ENCODE results near the gene SORCS2. TPM values are rescaled to one million over a fixed set of nuclear protein-coding genes. Genes with fewer than 3 reads are reported as not detected.
A peak's percentile ranks its signal among the peaks of the same experiment; 100 is the strongest.

SORCS2 gene
- total RNA-seq, 2 donors from 2014 or later = 0.05 to 0.07 TPM

- H3K27ac Mint-ChIP-seq = no peak overlapping the region
- no peaks in the 10 kb centered on the region for H3K9me3 Mint-ChIP-seq
- no peak for ATAC-seq (replicated peaks in 1 of 2)
- DNase-seq = no peak
- no peaks in the 10 kb centered on the region for H3K36me3 Mint-ChIP-seq (ENCODE audit: insufficient read depth in 2 of 2)
- H3K27me3 Mint-ChIP-seq (ENCODE audit: low read depth) = no peaks in the 10 kb centered on the region
- H3K4me1 Mint-ChIP-seq (ENCODE audit: low read depth) = no peaks in the 10 kb centered on the region
- H3K4me3 Mint-ChIP-seq = no peak overlapping the region
These were observed 81.5 kb downstream of the SORCS2 start for GRCh38 chr4:7273738-7274297.

- H3K27me3 Mint-ChIP-seq (ENCODE audit: low read depth) = no peaks in the 10 kb centered on the region
- H3K36me3 Mint-ChIP-seq (ENCODE audit: insufficient read depth in 2 of 2) = no peaks in the 10 kb centered on the region
- H3K9me3 Mint-ChIP-seq = no peaks in the 10 kb centered on the region
- H3K27ac Mint-ChIP-seq = no peak overlapping the region
- DNase-seq (no peak), ATAC-seq (replicated peaks in 1 of 2) (no peak)
- no peak overlapping the region for H3K4me3 Mint-ChIP-seq
- no peaks in the 10 kb centered on the region for H3K4me1 Mint-ChIP-seq (ENCODE audit: low read depth)
These were observed 82.7 kb downstream of the SORCS2 start for GRCh38 chr4:7275067-7275466.

DNA sequence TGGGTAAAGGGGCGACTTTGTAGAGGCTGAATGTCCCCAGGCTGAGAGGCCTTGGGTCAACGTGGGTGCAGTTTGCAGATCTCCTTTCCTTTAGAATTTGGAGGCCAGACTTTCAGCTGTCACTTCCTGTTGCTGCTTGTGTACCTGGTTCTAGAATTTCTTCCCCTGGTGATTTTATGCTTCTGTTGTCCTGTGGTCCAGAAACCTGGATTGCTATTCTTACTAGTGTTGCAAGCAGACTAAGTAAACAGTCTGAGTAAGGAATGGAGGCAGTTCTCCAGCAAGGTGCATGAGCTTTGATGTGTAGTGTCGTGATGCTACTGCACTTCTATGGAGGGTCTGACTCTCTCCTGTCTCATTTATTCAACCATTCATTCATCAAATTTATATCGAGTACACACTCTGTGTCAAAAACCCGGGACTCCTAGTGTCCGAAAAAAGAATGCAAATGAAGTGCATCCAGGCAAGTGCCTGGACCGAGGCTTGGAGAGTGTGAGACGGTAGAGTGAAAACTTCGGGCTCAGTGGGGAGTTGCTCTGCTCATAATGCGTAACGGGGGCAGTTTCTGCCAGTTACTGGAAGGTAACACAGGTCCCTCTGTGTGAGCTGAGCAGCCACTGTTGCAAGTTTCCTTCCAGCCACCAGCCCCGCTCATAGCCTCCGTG is 83.3 kb downstream of the SORCS2 start:
- Mint-ChIP-seq H3K36me3 (ENCODE audit: insufficient read depth in 2 of 2) (no peaks in the 10 kb centered on the region), H3K27ac (no peak overlapping the region), H3K9me3 (no peaks in the 10 kb centered on the region), H3K27me3 (ENCODE audit: low read depth) (no peaks in the 10 kb centered on the region), H3K4me3 (no peak overlapping the region), H3K4me1 (ENCODE audit: low read depth) (no peaks in the 10 kb centered on the region)
- ATAC-seq (replicated peaks in 1 of 2) = no peak
- no peak for DNase-seq

- DNase-seq = no peak
- H3K36me3 Mint-ChIP-seq (ENCODE audit: insufficient read depth in 2 of 2) = no peaks in the 10 kb centered on the region
These were observed 84.2 kb downstream of the SORCS2 start for GRCh38 chr4:7276515-7276914.

DNA sequence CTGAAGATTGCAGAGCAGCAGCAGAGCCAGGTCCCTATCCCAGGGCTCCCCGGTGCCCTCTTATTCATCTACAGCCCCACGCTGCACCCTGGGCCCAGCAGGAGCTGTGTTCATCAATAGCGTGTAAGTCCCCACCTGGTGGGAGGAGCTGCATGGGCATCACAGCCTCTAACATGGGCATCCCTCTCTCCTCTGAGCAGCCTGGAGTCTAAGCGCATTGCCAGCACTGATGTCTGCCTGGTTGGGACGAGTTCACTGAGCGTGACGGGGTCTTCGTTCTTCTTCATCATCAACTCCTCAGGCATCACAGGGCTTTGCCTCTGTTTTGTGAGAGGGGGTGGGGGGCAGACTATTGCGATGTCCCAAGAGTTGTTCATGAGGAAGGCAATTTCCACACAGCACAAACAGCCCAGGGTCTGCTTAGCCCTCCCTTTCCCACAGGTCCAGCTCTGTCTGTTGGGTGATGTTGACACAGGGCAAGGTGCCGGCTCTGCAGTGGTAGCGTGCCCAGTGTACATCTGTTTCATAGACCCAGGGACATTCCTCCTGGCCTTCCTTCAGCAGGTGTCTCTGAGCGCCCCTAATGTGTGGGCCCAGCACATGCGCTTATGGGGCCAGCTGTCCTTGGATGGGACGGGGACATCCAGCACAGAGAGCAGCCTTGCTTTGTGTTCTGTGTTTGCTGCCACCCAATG is 85.9 kb downstream of the SORCS2 start:
- Mint-ChIP-seq H3K4me1 (ENCODE audit: low read depth) (no peaks in the 10 kb centered on the region), H3K27me3 (ENCODE audit: low read depth) (peaks cover 9% of the 10 kb centered on the region)

More at GRCh38 chr4:7276515-7276914, 84.2 kb downstream of the SORCS2 start:
- H3K9me3 Mint-ChIP-seq = no peaks in the 10 kb centered on the region
- no peaks in the 10 kb centered on the region for H3K4me1 Mint-ChIP-seq (ENCODE audit: low read depth)
- no peaks in the 10 kb centered on the region for H3K27me3 Mint-ChIP-seq (ENCODE audit: low read depth)
- no peak overlapping the region for H3K27ac Mint-ChIP-seq
- ATAC-seq (replicated peaks in 1 of 2) = no peak
- H3K4me3 Mint-ChIP-seq = no peak overlapping the region

GRCh38 chr4:7278981-7279380 is 86.6 kb downstream of the SORCS2 start:
- no peak overlapping the region for H3K4me3 Mint-ChIP-seq
- no peak for DNase-seq
- peak overlapping the region; percentile 31 for H3K27ac Mint-ChIP-seq
- H3K27me3 Mint-ChIP-seq (ENCODE audit: low read depth) = peaks cover 9% of the 10 kb centered on the region
- H3K4me1 Mint-ChIP-seq (ENCODE audit: low read depth) = no peaks in the 10 kb centered on the region
- no peaks in the 10 kb centered on the region for H3K9me3 Mint-ChIP-seq
- no peak for ATAC-seq (replicated peaks in 1 of 2)
- H3K36me3 Mint-ChIP-seq (ENCODE audit: insufficient read depth in 2 of 2) = no peaks in the 10 kb centered on the region

More for the DNA sequence above, 85.9 kb downstream of the SORCS2 start:
- Mint-ChIP-seq H3K9me3 (no peaks in the 10 kb centered on the region), H3K36me3 (ENCODE audit: insufficient read depth in 2 of 2) (no peaks in the 10 kb centered on the region), H3K4me3 (no peak overlapping the region), H3K27ac (no peak overlapping the region)
- ATAC-seq (replicated peaks in 1 of 2) = no peak
- DNase-seq = no peak

- no peaks in the 10 kb centered on the region for H3K4me1 Mint-ChIP-seq (ENCODE audit: low read depth)
- no peaks in the 10 kb centered on the region for H3K9me3 Mint-ChIP-seq
- H3K27ac Mint-ChIP-seq = no peak overlapping the region
- H3K4me3 Mint-ChIP-seq = no peak overlapping the region
- H3K36me3 Mint-ChIP-seq (ENCODE audit: insufficient read depth in 2 of 2) = no peaks in the 10 kb centered on the region
- no peak for DNase-seq
- no peak for ATAC-seq (replicated peaks in 1 of 2)
- peaks cover 9% of the 10 kb centered on the region for H3K27me3 Mint-ChIP-seq (ENCODE audit: low read depth)
These were observed 87.6 kb downstream of the SORCS2 start for GRCh38 chr4:7279902-7280301.

GRCh38 chr4:7280926-7281690 is 88.8 kb downstream of the SORCS2 start:
- H3K27me3 Mint-ChIP-seq (ENCODE audit: low read depth) = peaks cover 12% of the 10 kb centered on the region
- no peaks in the 10 kb centered on the region for H3K4me1 Mint-ChIP-seq (ENCODE audit: low read depth)
- no peak overlapping the region for H3K4me3 Mint-ChIP-seq
- no peaks in the 10 kb centered on the region for H3K36me3 Mint-ChIP-seq (ENCODE audit: insufficient read depth in 2 of 2)
- H3K9me3 Mint-ChIP-seq = no peaks in the 10 kb centered on the region
- no peak overlapping the region for H3K27ac Mint-ChIP-seq
- ATAC-seq (replicated peaks in 1 of 2) (no peak), DNase-seq (no peak)

- ATAC-seq (replicated peaks in 1 of 2) = no peak
- H3K4me1 Mint-ChIP-seq (ENCODE audit: low read depth) = no peaks in the 10 kb centered on the region
- peaks cover 16% of the 10 kb centered on the region for H3K27me3 Mint-ChIP-seq (ENCODE audit: low read depth)
- H3K4me3 Mint-ChIP-seq = no peak overlapping the region
- no peaks in the 10 kb centered on the region for H3K36me3 Mint-ChIP-seq (ENCODE audit: insufficient read depth in 2 of 2)
- H3K9me3 Mint-ChIP-seq = no peaks in the 10 kb centered on the region
- no peak for DNase-seq
- no peak overlapping the region for H3K27ac Mint-ChIP-seq
These were observed 89.6 kb downstream of the SORCS2 start for GRCh38 chr4:7281691-7282665.

- Mint-ChIP-seq H3K36me3 (ENCODE audit: insufficient read depth in 2 of 2) (no peaks in the 10 kb centered on the region), H3K9me3 (no peaks in the 10 kb centered on the region), H3K4me3 (no peak overlapping the region), H3K27ac (no peak overlapping the region), H3K4me1 (ENCODE audit: low read depth) (no peaks in the 10 kb centered on the region), H3K27me3 (ENCODE audit: low read depth) (peaks cover 16% of the 10 kb centered on the region)
- ATAC-seq (replicated peaks in 1 of 2) (no peak), DNase-seq (no peak)
These were observed 90.6 kb downstream of the SORCS2 start for GRCh38 chr4:7282786-7283440.

- DNase-seq (no peak), ATAC-seq (replicated peaks in 1 of 2) (no peak)
- H3K9me3 Mint-ChIP-seq = no peaks in the 10 kb centered on the region
- no peaks in the 10 kb centered on the region for H3K4me1 Mint-ChIP-seq (ENCODE audit: low read depth)
- H3K4me3 Mint-ChIP-seq = no peak overlapping the region
- no peaks in the 10 kb centered on the region for H3K36me3 Mint-ChIP-seq (ENCODE audit: insufficient read depth in 2 of 2)
- no peak overlapping the region for H3K27ac Mint-ChIP-seq
- peaks cover 16% of the 10 kb centered on the region for H3K27me3 Mint-ChIP-seq (ENCODE audit: low read depth)
These were observed 93.1 kb downstream of the SORCS2 start for GRCh38 chr4:7285244-7286094.

Measured in activated T-cell treated with anti-CD3 and anti-CD28 coated beads, Interleukin-2, amount 50 U/mL, for 72 hours (primary cell).